GM20000 (cell line): ENCODE results near the gene CNN2.

ENCODE experiments used
- DNase-seq: peaks from one replicate; pipeline ENCODE4 v3.0.0; 2012; ENCODE audit warnings: low spot score
- CTCF ChIP-seq: IDR thresholded peaks from 2 replicates; pipeline ENCODE4 v1.5.1; 2012; ENCODE audit warnings: mild to moderate bottlenecking, control low read depth; ENCODE audit errors: extremely low read depth, missing control alignments

CNN2 gene

GRCh38 chr19:1085053-1085658 lies 58.7 kb downstream of the CNN2 start:
- TF ChIP-seq CTCF = no peak
- DNase-seq = no peak

GRCh38 chr19:1085676-1086442 lies 59.5 kb downstream of the CNN2 start:
- TF ChIP-seq CTCF = no peak
- DNase-seq = no peak

GRCh38 chr19:1086613-1087012 lies 60.2 kb downstream of the CNN2 start:
- DNase-seq = no peak
- no peak for TF ChIP-seq CTCF

- DNase-seq = no peak
- TF ChIP-seq CTCF = no peak
Measured at GRCh38 chr19:1087813-1088415, 61.5 kb downstream of the CNN2 start.

DNA sequence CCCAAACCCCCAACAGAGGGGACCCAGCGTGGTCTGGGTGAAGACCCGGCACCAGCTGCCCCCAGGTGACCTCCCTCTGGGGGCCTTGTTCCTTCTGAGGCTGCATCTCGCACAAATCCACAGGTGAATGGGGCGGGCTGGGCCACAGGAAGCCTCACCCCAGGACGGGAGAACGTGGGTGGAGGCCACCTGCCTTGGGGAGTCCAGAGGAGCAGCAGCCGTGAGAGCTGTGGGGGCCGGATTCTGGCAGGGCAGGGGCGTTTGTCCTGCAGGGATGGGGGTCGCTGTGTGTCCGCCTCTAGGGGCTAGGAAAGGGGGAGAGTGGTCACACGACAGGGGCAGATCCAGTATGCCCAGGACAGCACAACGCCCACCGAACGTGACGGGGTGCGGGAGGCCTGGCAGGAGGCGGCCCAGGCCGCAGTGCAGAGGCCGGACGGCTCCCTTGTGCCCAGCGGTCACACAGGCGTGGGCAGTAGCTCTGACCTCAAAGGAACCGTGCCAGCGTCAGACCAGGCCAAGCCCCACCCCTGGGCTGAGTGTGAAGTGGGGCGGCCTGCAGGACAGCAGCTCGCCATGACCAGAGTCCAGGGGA lies 62.1 kb downstream of the CNN2 start:
- TF ChIP-seq CTCF = no peak
- DNase-seq = no peak
